GM08714 (cell line): ENCODE results near the gene N4BP3.
"Not testable (repeated sequence)": the region's sequence is repeated elsewhere in the genome, so short reads cannot be mapped to it uniquely, and the experiment has no call there.

Experiments
- H3K4me3 ChIP-seq: fragments of 200-500 bp; sonication (Bioruptor generic); 2 replicates; pipeline ENCODE4 v1.5.1; 2014; ENCODE audit warnings: mild to moderate bottlenecking, low read length, inconsistent platforms
- ZNF274 ChIP-seq: IDR thresholded peaks from 2 replicates; pipeline ENCODE4 v1.6.1; 2012; ENCODE audit warnings: mild to moderate bottlenecking, low read depth, low read length

N4BP3 gene

DNA sequence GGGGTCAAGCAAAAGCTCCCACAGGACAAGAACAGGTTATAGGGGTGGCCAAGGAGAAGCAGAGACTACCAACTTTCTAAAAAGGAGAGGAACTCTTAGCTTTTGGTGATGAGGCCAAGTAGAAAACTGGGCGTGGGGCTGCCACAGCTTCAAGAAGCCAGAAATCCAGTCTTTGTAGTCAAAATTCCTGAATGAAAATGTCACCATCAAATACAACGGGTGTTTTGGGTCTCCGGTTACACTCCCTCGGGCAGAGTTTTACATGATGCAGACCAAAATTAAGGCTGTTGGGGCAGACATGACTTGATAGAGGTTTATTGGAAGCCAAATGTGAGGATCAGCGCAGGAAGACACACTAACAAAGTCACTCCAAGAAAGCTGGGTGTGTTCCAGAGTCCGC lies 29.4 kb upstream of the N4BP3 start:
- H3K4me3 ChIP-seq, result no peak overlapping the region
- no peak for TF ChIP-seq ZNF274

DNA sequence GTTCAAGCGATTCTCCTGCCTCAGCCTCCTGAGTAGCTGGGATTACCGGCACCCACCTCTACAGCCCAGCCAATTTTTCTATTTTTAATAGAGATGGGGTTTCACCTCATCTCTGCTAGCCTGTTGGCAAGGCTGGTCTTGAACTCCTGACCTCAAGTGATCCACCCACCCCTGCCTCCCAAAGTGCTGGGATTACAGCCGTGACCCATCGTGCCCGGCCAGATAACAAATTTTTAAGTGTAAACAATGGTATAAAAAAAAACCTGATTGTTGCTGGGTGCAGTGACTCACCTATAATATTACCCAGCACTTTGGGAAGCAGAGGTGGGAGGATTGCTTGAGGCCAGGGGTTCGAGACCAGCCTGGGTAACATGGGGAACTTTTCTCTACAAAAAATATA lies 28.0 kb upstream of the N4BP3 start:
- H3K4me3 ChIP-seq, result no peak overlapping the region
- no peak for TF ChIP-seq ZNF274

DNA sequence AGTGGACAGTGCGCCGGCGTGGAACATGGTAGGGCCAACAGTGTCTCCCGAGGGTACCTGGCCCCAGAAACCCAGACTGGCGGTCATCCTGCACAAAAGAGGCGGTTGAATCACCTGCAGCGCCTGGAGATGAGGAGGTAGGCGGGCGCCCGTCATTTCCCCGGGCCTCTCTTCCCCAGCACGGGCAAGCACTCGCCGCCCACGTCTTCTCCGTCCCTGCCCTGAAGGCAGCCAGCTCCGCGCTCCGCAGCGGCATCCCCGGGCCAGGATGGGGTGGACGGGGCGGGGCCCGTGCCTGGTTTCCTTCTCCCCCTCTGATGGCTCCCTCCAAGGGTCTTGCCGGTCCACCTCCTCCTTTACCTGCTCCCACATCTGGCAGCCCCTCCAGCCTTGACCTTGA lies 27.1 kb upstream of the N4BP3 start:
- no peak for TF ChIP-seq ZNF274
- no peak overlapping the region for H3K4me3 ChIP-seq

DNA sequence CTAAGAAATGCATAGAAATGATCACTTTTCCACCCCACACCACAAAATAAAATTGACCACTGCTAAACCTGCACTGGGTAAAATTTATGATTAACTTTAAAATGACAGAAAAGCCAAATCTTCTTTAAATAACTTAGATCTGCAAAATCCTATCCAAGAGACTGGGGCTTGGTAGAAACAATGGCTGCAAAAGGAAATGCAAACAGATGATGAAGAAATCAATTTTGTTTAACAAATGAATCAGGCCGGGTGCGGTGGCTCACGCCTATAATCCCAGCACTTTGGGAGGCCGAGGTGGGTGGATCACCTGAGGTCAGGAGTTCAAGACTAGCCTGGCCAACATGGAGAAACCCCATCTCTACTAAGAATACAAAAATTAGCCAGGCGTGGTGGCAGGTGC lies 26.1 kb upstream of the N4BP3 start:
- H3K4me3 ChIP-seq, result not testable (repeated sequence)

DNA sequence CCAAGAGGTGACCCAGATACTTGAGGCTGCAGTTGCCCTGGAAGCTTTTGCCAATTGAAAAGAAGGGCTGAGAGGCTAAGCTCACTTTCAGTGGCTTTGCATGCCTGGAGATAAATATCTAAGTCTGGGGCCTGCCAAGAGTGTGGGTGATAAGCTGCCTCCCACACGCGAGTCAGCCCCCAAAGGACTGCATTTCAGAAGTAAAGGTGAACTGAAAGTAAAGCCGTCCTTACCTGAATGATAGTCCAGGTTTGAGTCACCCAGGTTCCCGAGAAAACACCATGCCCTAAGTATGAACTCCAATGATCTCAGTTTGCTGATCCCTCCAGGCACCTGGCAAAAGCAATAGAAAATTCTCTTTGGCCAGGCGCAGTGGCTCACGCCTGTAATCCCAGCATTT lies 22.5 kb upstream of the N4BP3 start:
- no peak overlapping the region for H3K4me3 ChIP-seq
- no peak for TF ChIP-seq ZNF274

DNA sequence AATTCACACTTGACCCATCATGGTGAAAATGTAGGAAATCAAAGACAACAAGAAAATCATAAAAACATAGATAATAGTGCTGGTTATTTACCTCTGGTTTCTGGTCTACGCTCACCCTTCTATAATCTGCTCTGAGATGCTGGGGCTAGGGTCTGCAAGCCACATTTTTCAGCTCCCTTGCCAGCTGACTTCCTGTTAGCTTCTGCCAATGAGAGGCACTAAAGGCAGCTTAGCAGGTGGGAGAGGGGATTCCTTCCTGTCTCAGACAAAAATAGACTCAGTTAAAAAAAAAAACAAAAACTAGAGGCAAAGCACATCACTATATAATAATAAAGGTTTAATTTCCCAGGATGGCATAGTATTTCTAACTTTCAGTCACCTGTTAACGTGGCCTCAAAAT lies 20.2 kb upstream of the N4BP3 start:
- no peak for TF ChIP-seq ZNF274
- H3K4me3 ChIP-seq, result no peak overlapping the region

DNA sequence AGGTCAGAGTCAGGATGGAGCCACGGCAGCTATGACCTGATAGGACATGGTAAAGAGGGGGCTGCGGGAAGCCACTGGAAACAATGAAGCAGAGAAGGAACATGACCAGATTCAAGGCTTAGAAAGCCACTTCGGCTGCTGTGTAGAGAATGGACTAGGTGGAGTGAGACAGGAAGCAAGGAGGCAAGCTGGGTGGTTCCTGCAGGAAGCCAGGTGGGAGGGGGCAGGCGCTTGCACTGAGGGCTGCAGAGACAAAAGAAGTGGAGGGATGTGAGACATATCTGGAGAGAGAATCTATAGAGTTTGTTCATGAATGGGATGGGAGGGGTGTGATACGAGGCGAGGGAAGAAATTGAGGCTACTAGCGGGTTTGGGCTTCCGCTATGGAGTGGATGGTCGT lies 19.0 kb upstream of the N4BP3 start:
- no peak overlapping the region for H3K4me3 ChIP-seq

DNA sequence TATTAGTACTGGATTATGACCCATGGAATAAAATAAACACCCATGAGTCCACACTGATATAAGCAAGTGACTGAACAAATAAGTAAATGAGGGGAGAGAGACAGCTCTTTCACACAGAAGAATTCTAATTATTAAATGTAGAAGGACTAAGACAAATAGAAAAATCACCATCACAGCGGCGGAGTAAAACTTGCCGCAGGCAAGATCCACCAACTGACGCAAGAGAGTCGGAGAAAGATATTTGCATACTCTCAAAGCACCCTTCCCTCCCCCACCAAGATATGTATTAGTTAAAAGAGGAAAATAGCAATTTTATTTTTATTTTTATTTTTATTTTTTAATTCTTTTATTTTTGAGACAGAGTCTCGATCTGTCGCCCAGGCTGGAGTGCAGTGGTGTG lies 14.6 kb upstream of the N4BP3 start:
- no peak overlapping the region for H3K4me3 ChIP-seq
- TF ChIP-seq ZNF274, result no peak

More for the DNA sequence above, 19.0 kb upstream of the N4BP3 start:
- no peak for TF ChIP-seq ZNF274

DNA sequence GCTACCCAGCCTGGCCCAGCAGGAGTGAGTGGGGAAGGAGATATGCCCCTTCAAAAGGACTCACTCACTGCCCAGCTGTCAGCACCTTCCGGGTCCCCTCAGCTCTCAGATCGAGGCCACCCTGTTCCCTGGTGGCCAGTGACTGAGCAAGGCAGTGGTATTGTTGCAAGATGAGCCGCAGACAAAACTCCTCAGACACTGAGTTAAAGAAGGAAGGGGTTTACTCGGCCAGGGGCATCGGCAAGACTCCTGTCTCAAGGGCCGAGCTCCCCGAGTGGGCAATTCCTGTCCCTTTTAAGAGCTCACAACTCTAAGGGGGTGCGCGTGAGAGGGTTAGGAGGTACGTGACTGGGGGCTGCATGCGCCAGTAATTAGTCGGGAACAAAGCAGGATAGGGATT lies 9.7 kb upstream of the N4BP3 start:
- H3K4me3 ChIP-seq, result no peak overlapping the region
- TF ChIP-seq ZNF274, result no peak

DNA sequence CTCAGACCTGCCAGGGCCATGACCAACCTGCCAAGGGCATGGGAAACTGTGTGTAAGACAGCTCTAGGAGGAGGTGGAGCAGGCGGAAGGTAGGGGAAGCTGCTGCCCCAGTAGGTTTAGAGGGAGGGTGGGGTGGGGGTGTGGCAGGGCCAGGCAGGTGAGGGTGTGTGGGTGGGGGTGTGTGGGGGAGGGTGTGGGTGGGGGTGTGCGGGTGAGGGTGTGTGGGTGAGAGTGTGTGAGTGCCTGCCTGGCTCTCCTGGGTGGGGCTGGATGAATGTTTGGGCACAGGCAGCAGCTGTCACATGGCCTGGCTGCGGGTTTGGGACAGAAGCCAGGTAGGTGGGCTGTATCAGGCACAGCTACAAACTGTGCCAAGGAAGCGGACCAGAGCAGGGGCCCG lies 8.8 kb upstream of the N4BP3 start:
- no peak for TF ChIP-seq ZNF274
- no peak overlapping the region for H3K4me3 ChIP-seq

DNA sequence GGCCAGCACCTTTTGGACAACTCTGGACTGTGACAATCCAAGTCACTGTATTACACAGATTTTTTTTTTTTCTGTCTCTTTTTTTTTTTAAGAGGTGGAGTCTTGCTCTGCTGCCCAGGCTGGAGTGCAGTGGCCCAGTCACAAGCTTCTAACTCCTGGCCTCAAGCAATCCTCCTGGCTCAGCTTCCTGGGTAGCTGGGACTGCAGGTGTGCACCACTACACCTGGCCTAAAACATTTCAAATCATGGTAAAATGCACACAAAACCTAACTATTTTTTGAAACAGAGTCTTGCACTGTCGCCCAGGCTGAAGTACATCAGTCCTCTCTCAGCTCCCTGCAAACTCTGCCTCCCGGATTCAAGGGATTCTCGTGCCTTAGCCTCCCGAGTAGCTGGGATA lies 7.2 kb upstream of the N4BP3 start:
- no peak for TF ChIP-seq ZNF274
- no peak overlapping the region for H3K4me3 ChIP-seq

DNA sequence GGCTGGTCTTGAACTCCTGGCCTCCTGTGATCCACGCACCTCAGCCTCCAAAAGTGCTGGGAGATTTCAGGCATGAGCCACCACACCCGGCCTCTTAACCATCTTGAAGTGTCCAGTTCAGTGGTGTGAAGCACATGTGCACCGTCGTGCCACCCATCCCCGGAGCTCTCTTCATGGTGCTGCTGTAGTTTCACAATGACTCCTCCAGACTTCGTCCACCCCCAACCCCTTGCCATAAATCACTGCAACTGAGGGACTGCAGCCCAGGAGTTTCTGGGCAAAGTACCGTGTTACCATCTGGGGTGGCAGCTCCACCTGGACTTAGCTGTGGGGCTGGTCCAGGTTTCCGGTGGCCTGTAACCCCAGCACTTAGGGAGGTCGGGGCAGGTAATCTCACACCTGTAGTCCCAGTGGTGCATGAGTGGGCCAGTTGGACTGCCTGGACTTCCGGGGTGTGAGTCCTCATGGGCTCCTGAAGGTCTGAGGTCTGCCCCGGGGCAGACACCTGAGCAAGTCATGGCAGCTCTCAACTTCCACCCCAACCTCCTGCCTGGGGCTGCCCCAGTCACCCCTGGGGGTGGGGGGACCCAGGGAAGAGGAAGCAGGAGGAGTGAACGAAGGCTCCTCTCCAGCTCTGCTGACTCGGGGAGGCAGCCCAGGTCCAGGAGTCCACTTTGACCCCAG lies 6.6 kb upstream of the N4BP3 start:
- H3K4me3 ChIP-seq, result no peak overlapping the region
- TF ChIP-seq ZNF274, result no peak

DNA sequence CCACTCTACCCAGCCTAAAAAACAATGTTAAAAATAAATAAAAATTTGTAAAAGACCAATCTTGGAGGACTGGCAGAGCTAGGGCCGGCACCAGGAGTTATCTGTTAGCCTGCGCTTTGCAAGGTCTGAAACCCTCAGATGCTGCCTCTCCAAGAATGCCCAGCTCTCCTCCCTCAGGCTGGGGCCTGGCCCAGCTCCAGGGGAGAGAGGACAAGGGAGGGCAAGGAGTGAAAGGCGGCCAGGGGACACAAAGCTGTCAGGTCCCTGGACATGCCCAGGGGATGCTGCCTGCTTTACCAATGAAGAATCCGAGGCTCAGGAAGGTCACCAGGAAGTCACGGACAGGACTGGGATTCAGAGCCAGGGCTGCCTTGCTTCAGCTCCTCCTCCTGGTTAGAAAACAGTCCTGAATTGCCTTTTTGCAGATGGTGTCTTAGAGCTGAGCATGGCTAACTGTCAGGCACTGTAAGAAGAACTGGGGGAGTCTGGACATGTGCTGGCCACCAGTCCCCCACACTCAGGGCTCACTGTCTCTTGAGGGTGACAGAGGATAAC lies 5.5 kb upstream of the N4BP3 start:
- TF ChIP-seq ZNF274, result no peak
- H3K4me3 ChIP-seq, result no peak overlapping the region

DNA sequence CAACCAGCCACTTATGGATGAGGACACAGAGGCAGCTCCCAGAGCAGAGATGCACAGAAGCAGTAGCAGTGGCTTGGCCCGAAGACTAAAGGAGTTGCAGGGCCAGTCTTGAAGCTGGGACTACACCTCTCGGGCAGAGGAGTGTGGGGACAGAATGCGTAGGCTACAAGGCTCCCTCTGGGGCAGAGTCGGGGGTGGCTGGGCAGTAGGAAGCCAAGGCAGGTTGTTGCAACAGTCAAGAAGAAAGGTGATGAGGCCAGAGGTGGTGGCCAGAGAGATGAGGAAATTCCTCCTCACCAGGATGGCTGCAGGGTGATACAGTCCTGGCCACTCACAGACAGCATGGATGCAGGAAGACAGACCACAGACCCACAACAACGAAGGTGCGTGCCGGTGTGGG lies 4.9 kb upstream of the N4BP3 start:
- no peak for TF ChIP-seq ZNF274
- no peak overlapping the region for H3K4me3 ChIP-seq

DNA sequence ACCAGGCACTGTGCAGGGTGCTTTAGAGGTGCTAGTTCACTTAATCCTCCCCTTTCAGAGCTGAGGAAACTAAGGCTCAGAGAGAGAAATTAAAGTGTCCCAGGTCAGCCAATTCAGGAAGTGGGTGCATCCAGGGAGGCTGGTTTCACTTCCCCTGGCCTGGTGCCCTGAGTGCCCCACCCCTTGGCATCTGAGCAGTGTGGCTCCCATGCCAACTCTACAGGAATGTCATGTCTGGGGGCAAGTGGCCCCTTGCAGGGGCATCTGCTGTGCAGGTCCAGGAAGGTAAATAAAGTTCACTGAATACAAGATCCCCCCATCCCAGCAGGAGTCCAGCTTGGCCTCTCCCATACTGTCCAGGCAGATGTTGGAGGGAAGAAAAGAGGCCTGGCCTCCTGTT lies 4.4 kb upstream of the N4BP3 start:
- no peak overlapping the region for H3K4me3 ChIP-seq
- no peak for TF ChIP-seq ZNF274

DNA sequence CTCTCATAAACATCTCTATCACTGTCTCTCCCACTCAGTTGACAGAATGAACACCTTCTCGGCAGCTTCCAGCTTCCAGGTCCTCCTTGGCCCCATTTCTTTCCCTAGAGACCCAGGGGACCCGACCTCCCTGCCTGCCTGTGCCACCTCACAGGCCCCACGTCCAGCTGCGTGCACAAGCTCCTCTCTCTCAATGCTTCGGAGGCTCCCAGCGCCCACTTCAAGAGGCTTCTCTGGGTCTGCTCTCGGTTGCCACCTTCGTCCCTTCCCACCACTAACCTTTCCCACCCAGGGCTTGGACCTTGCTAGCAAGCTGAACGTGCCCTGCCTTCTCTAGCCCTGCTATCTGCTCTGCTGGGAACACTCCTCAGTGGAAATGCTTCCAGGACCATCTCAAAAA lies 2.8 kb upstream of the N4BP3 start:
- TF ChIP-seq ZNF274, result no peak
- H3K4me3 ChIP-seq, result no peak overlapping the region
